Endothelial cell of umbilical vein (primary cell): ENCODE results near the gene DLGAP5.

Source experiments
- CTCF ChIP-seq, 2 donors: IDR thresholded peaks; 1 replicate in 1 of 2; 2 replicates in 1 of 2; pipeline ENCODE4 v1.5.1; 2011; ENCODE audit warnings: low read length in 2 of 2, mild to moderate bottlenecking in 2 of 2, moderate library complexity in 2 of 2, control low read depth in 1 of 2, inconsistent platforms in 1 of 2, low read depth in 1 of 2; ENCODE audit not compliant: insufficient read depth in 1 of 2; ENCODE audit errors: extremely low read depth in 1 of 2
- EZH2 ChIP-seq: IDR thresholded peaks from 2 replicates; pipeline ENCODE4 v1.6.1; 2012; ENCODE audit warnings: borderline replicate concordance, low read depth, mild to moderate bottlenecking, moderate library complexity, low read length, inconsistent platforms; ENCODE audit not compliant: severe bottlenecking
- FOS ChIP-seq: IDR thresholded peaks from 2 replicates; pipeline ENCODE4 v1.6.1; 2011; ENCODE audit warnings: mild to moderate bottlenecking, low read length, moderate library complexity, borderline replicate concordance; ENCODE audit not compliant: insufficient read depth
- JUN ChIP-seq: IDR thresholded peaks from 2 replicates; pipeline ENCODE4 v1.6.1; 2011; ENCODE audit warnings: borderline replicate concordance, low read depth; ENCODE audit not compliant: insufficient read length, insufficient read depth
- MAX ChIP-seq: IDR thresholded peaks from 2 replicates; pipeline ENCODE4 v1.6.1; 2011; ENCODE audit not compliant: insufficient read depth, insufficient read length
- MYC ChIP-seq: IDR thresholded peaks from one replicate; pipeline ENCODE4 v1.6.1; 2011; ENCODE audit warnings: mild to moderate bottlenecking, low read depth, low read length
- POLR2A ChIP-seq: IDR thresholded peaks from 2 replicates; pipeline ENCODE4 v1.6.1; 2012; ENCODE audit warnings: low read depth, mild to moderate bottlenecking, control low read depth, low read length
- POLR2AphosphoS5 ChIP-seq: IDR thresholded peaks from 2 replicates; pipeline ENCODE4 v1.6.1; 2012; ENCODE audit warnings: low read depth, mild to moderate bottlenecking, control low read depth, low read length, moderate library complexity; ENCODE audit not compliant: insufficient read depth

GRCh38 chr14:55111122-55111708 lies 80.2 kb downstream of the DLGAP5 start:
- TF ChIP-seq MYC = no peak
- no peak for TF ChIP-seq CTCF (IDR thresholded peaks at IDR 0.05; ENCODE audit: extremely low read depth in 1 of 2, insufficient read depth in 1 of 2, low read depth in 1 of 2, low read length in 2 of 2)
- TF ChIP-seq POLR2AphosphoS5 = no peak
- TF ChIP-seq EZH2 = no peak
- no peak for TF ChIP-seq MAX
- no peak for TF ChIP-seq POLR2A
- no peak for TF ChIP-seq FOS
- TF ChIP-seq JUN = no peak
